Tibial nerve (tissue), 4 donors: ENCODE data around the gene ZSWIM6.

Experiments
- EP300 ChIP-seq, 2 donors: sonication (generic); formaldehyde crosslinking; IDR thresholded peaks; one replicate each; pipeline ENCODE4 v1.6.1; 2017; ENCODE audit warnings: antibody characterized with exemption in 2 of 2, mild to moderate bottlenecking in 1 of 2
- TF ChIP-seq, protein P1 (sequence below), 5 experiments: fragments of 200-600 bp in 3 of 5; fragments of 450-650 bp in 2 of 5; sonication (generic) in 3 of 5; IDR thresholded peaks; one replicate each; pipeline ENCODE4 v1.5.1; 2016 to 2019; ENCODE audit warnings: antibody characterized with exemption in 5 of 5, mild to moderate bottlenecking in 3 of 5, moderate library complexity in 2 of 5

DNA sequence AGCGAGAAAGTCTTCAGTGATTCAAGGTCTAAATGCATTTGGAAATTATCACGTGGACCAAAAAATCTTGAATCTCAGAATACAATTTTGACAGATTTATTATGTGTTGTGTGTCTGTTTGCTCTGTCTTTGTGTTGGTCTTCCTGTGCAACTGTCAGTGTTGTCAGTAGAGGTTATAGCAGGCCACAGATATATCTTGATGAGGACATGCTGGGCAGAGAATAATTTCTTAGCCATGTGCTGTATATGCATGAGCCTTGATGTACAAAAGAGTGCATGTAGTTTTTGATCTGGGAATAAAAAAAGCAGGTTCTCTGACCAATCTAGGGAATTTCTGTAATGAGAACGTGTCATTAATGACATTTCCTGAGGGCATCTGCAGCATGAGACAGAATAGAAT is 57.6 kb downstream of the ZSWIM6 start:
- TF ChIP-seq, protein P1, sequence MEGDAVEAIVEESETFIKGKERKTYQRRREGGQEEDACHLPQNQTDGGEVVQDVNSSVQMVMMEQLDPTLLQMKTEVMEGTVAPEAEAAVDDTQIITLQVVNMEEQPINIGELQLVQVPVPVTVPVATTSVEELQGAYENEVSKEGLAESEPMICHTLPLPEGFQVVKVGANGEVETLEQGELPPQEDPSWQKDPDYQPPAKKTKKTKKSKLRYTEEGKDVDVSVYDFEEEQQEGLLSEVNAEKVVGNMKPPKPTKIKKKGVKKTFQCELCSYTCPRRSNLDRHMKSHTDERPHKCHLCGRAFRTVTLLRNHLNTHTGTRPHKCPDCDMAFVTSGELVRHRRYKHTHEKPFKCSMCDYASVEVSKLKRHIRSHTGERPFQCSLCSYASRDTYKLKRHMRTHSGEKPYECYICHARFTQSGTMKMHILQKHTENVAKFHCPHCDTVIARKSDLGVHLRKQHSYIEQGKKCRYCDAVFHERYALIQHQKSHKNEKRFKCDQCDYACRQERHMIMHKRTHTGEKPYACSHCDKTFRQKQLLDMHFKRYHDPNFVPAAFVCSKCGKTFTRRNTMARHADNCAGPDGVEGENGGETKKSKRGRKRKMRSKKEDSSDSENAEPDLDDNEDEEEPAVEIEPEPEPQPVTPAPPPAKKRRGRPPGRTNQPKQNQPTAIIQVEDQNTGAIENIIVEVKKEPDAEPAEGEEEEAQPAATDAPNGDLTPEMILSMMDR (IDR thresholded peaks at IDR 0.05), result no peak
- TF ChIP-seq EP300 (IDR thresholded peaks at IDR 0.05), result no peak
